Vagina (tissue), 2 donors: ENCODE data around the gene CHRNA4. TPM values are rescaled to one million over a fixed set of nuclear protein-coding genes. Genes with fewer than 3 reads are reported as not detected.

ENCODE experiments used
- DNase-seq, 2 donors: peaks; one replicate each; pipeline ENCODE4 v3.0.0-alpha.2; 2017; ENCODE audit errors: extremely low spot score in 2 of 2
- H3K27ac ChIP-seq: fragments of 200-600 bp; sonication (generic); one replicate; pipeline ENCODE4 v1.5.1; 2019
- H3K27me3 ChIP-seq: fragments of 200-600 bp; sonication (generic); one replicate; pipeline ENCODE4 v1.5.1; 2019
- H3K36me3 ChIP-seq, 2 donors: fragments of 200-600 bp; sonication (generic); one replicate each; pipeline ENCODE4 v1.5.1; 2017 to 2019
- H3K4me1 ChIP-seq: fragments of 200-600 bp; sonication (generic); one replicate; pipeline ENCODE4 v1.5.1; 2019
- H3K4me3 ChIP-seq, 2 donors: fragments of 200-600 bp; sonication (generic); 1 replicate in 1 of 2; 2 replicates in 1 of 2; pipeline ENCODE4 v1.5.1; 2016 to 2019
- H3K9me3 ChIP-seq: fragments of 200-600 bp; sonication (generic); one replicate; pipeline ENCODE4 v1.5.1; 2019
- POLR2A ChIP-seq, 2 donors: fragments of 450-650 bp; IDR thresholded peaks; one replicate each; pipeline ENCODE4 v1.6.1; 2017; ENCODE audit warnings: antibody characterized with exemption in 2 of 2, mild to moderate bottlenecking in 2 of 2, moderate library complexity in 2 of 2
- POLR2AphosphoS5 ChIP-seq, 2 donors: sonication (generic); formaldehyde crosslinking; IDR thresholded peaks; one replicate each; pipeline ENCODE4 v1.9.0; 2017; ENCODE audit warnings: antibody characterized with exemption in 2 of 2, mild to moderate bottlenecking in 2 of 2, low read depth in 1 of 2; ENCODE audit not compliant: insufficient read depth in 1 of 2
- intact Hi-C: fragments of 100-400 bp; cut with DNase I; formaldehyde crosslinking; loops from one replicate; pipeline ENCODE4 v1.15.1; 2023
- total RNA-seq: library from RNA; depleted of rRNA; stranded (reverse); fragments of >200 nt; gene quantifications from one replicate; pipeline ENCODE4 v1.2.3, GENCODE V29; 2016
- TF ChIP-seq, protein P1 (sequence below), 3 experiments: fragments of 450-650 bp in 2 of 3; fragments of 200-600 bp in 1 of 3; sonication (generic) in 1 of 3; IDR thresholded peaks; one replicate each; pipeline ENCODE4 v1.5.1; 2017 to 2019; ENCODE audit warnings: antibody characterized with exemption in 3 of 3, mild to moderate bottlenecking in 2 of 3, moderate library complexity in 2 of 3

The CHRNA4 gene
- total RNA-seq, 1 donor from 2014 or later = 0.25 TPM

DNA sequence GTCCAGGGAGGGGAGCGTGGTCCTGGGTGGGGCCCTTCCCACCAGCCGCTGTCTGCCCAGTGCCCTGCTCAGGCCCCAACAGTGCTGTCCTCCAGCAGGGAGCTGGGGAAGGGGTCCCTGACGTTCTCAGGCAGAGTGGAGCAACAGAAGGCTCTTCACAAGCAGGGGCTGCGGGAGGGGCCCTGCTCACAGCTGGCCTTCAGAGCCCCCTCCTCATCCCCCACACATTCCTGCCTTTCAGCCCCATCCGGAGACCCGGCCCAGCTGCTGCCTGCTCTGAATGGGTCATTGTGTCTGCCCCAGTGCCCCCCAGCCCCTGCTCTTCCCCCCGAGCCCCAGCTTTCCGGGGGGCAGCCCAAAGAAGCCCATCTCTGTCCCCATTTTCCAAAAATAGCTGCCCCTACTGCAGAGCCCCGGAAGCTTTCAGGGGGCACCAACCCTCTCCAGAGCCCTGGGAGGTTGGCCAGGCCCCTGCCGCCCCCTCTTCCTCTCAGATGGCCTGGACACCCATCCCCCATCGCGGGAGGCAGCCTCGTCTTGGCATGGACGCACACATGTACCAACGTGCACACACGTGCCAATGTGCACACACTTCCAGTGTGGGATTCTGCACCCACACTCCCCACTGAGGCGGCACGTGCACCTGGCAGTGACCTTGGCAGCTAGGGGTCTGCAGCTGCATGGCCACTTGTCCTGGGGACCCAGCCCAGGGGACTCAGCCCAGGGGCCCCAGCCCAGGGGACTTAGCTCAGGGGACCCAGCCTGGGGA is 64.4 kb downstream of the CHRNA4 start:
- no peaks in the 10 kb centered on the region for H3K9me3 ChIP-seq
- H3K27me3 ChIP-seq = peaks cover 7% of the 10 kb centered on the region
- intact Hi-C loops = no loop called here
- no peak overlapping the region for H3K4me3 ChIP-seq
- no peak overlapping the region for H3K27ac ChIP-seq
- no peaks in the 10 kb centered on the region for H3K36me3 ChIP-seq
- no peak for DNase-seq
- no peaks in the 10 kb centered on the region for H3K4me1 ChIP-seq
- TF ChIP-seq, protein P1, sequence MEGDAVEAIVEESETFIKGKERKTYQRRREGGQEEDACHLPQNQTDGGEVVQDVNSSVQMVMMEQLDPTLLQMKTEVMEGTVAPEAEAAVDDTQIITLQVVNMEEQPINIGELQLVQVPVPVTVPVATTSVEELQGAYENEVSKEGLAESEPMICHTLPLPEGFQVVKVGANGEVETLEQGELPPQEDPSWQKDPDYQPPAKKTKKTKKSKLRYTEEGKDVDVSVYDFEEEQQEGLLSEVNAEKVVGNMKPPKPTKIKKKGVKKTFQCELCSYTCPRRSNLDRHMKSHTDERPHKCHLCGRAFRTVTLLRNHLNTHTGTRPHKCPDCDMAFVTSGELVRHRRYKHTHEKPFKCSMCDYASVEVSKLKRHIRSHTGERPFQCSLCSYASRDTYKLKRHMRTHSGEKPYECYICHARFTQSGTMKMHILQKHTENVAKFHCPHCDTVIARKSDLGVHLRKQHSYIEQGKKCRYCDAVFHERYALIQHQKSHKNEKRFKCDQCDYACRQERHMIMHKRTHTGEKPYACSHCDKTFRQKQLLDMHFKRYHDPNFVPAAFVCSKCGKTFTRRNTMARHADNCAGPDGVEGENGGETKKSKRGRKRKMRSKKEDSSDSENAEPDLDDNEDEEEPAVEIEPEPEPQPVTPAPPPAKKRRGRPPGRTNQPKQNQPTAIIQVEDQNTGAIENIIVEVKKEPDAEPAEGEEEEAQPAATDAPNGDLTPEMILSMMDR (IDR thresholded peaks at IDR 0.05) = no peak
- TF ChIP-seq POLR2AphosphoS5 (IDR thresholded peaks at IDR 0.05; ENCODE audit: insufficient read depth in 1 of 2, low read depth in 1 of 2) (no peak), POLR2A (IDR thresholded peaks at IDR 0.05) (no peak)

DNA sequence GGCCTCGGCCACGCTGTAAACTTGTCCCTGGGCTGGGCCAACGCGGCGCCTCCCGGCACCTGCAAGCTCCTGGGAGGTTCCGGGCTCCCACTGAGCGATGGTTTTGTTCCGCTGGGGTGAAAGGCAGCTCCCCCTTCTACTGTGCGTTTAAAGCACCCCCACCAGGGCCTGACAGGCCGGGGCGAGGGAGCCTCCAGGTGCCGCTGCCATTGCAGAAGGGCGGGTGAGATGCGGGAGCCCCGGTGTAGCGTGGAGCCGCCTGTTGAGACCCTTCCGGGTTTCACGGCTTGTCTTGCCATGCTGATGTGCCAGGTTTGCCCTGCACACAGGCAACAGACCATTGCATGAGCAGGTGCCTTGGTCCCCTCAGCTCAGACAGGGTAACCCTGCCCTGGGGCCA is 65.3 kb downstream of the CHRNA4 start:
- DNase-seq = no peak
- Histone ChIP-seq H3K36me3 (no peaks in the 10 kb centered on the region), H3K27ac (no peak overlapping the region), H3K9me3 (no peaks in the 10 kb centered on the region), H3K4me1 (no peaks in the 10 kb centered on the region), H3K4me3 (no peak overlapping the region), H3K27me3 (peaks cover 7% of the 10 kb centered on the region)
- intact Hi-C loops = no loop called here
- no peak for TF ChIP-seq POLR2AphosphoS5 (IDR thresholded peaks at IDR 0.05; ENCODE audit: insufficient read depth in 1 of 2, low read depth in 1 of 2)
- TF ChIP-seq POLR2A (IDR thresholded peaks at IDR 0.05) = no peak
- TF ChIP-seq, protein P1 (IDR thresholded peaks at IDR 0.05) = no peak

DNA sequence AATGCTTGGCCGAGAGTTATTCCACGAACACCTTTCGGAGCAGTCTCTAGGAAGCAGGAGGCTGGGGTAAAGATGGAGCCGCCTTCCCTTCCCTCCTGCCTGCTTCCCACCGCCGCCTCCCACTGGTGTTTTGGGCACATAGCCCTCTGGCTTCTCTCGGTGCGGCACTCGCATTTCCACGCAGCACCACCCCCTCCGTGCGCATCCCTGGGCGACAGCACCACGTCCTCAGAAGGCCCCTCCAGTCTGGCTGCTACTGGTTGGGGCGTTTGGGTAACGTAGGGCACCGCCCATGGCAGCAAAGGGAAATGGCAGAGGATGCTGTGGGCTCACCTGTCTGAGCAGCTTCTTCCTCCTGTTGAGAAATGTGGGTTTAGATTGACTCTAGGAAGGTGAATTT is 65.7 kb downstream of the CHRNA4 start:
- no peak overlapping the region for H3K27ac ChIP-seq
- no peaks in the 10 kb centered on the region for H3K9me3 ChIP-seq
- peaks cover 7% of the 10 kb centered on the region for H3K27me3 ChIP-seq
- no peak overlapping the region for H3K4me3 ChIP-seq
- no peaks in the 10 kb centered on the region for H3K4me1 ChIP-seq
- H3K36me3 ChIP-seq = no peaks in the 10 kb centered on the region
- DNase-seq = no peak
- intact Hi-C loops = no loop called here
- TF ChIP-seq POLR2AphosphoS5 (IDR thresholded peaks at IDR 0.05; ENCODE audit: insufficient read depth in 1 of 2, low read depth in 1 of 2) (no peak), POLR2A (IDR thresholded peaks at IDR 0.05) (no peak)
- TF ChIP-seq, protein P1 (IDR thresholded peaks at IDR 0.05) = no peak

GRCh38 chr20:63295018-63295417 is 66.1 kb downstream of the CHRNA4 start:
- Histone ChIP-seq H3K4me1 (no peaks in the 10 kb centered on the region), H3K27ac (no peak overlapping the region), H3K9me3 (no peaks in the 10 kb centered on the region), H3K4me3 (no peak overlapping the region), H3K27me3 (peaks cover 7% of the 10 kb centered on the region), H3K36me3 (no peaks in the 10 kb centered on the region)
- intact Hi-C loops = no loop called here
- no peak for DNase-seq
- no peak for TF ChIP-seq POLR2AphosphoS5 (IDR thresholded peaks at IDR 0.05; ENCODE audit: insufficient read depth in 1 of 2, low read depth in 1 of 2)
- TF ChIP-seq POLR2A (IDR thresholded peaks at IDR 0.05) = no peak
- TF ChIP-seq, protein P1 (IDR thresholded peaks at IDR 0.05) = no peak

DNA sequence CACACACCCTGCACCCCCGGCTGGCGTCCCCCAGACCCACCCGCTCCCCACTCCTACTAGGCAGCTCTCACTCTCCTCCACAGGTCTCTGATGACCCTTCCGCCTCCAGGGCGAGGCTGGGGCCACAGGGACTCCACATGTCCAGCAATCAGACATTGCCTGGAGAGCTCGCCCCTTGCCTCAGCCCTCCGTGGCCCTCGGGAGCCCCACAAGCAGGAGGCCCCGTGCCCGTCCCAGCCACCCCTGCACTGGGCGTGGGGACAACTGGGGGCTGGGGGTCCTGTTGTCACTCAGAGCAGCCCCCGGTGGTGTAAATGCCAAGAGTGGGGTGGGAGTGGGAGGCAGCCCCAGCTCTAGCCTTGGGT is 66.6 kb downstream of the CHRNA4 start:
- peaks cover 7% of the 10 kb centered on the region for H3K27me3 ChIP-seq
- DNase-seq = no peak
- no peak overlapping the region for H3K27ac ChIP-seq
- intact Hi-C loops = no loop called here
- no peaks in the 10 kb centered on the region for H3K9me3 ChIP-seq
- no peaks in the 10 kb centered on the region for H3K36me3 ChIP-seq
- no peaks in the 10 kb centered on the region for H3K4me1 ChIP-seq
- TF ChIP-seq POLR2A (IDR thresholded peaks at IDR 0.05) = no peak
- no peak overlapping the region for H3K4me3 ChIP-seq
